GM21367 (cell line): Measurements from ENCODE around the gene SH2D3A.
A peak's percentile ranks its signal among the peaks of the same experiment; 100 is the strongest.
"Not testable (repeated sequence)": the region's sequence is repeated elsewhere in the genome, so short reads cannot be mapped to it uniquely, and the experiment has no call there.

ENCODE experiments used
- ATAC-seq: cut with Tn5 transposase; IDR thresholded peaks from one replicate; pipeline ENCODE4 v1.9.1; 2021; ENCODE audit not compliant: unreplicated experiment

The SH2D3A gene

DNA sequence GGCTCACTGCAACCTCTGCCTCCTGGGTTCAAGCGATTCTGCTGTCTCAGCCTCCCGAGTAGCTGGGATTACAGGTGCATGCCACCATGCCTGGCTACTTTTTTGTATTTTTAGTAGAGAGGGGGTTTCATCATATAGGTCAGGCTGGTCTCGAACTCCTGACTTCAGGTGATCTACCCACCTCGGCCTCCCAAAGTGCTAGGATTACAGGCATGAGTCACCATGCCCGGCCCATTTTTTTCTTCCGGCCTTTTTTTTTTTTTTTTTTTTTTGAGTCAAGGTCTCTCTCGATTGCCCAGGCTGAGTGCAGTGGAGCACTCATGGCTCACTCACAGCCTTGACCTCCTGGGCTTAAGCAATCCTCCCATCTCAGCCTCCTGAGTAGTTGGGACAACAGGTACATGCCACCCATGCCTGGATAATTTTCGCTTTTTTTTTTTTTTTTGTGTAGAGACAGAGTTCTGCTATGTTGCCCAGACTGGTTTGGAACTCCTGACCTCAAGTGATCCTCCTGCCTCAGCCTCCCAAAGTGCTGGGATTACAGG, 4.9 kb downstream of the SH2D3A start:
- not testable (repeated sequence) for ATAC-seq

GRCh38 chr19:6761053-6761676, 6.1 kb downstream of the SH2D3A start:
- no peak for ATAC-seq

DNA sequence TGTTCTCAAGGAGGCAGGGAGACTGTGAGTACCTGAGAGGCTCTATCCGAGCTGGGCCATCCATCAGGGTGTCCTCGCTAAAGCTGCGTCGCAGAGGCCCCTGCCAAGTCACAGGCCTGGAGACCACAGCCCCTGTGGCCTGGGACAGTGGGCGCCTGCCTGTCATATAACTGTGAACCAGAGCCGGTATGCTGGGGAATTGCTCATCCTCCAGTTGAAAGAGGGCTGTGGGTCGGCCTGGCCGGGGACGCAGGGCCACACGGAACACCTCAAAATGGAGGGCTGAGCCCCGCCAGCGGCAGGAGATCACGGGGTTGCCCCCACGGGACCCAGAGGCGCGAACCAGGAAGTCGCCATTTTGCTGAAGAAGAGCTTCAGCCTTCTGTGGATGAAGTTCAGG, 6.6 kb downstream of the SH2D3A start:
- ATAC-seq: no peak

GRCh38 chr19:6754653-6755463, 12.4 kb downstream of the SH2D3A start:
- ATAC-seq: no peak

DNA sequence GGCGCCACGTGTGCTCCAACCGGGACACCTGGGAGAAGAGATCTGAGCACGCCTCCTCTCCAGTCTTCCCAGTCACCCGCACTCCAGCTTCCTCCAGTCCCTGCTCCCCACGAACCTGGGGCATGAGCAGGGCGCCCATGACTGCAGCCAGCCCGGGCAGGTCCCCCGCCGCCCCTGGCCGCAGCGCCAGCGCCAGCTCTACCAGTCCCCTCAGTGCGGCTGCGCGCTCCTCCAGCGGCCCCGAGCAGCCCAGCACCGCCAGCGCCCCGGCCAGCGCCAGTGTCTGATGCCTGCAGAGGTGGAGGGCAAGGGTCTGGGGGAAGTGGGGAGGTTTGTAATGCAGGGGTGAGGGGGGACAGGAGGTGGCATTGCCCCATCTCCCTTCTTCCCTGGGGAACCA, 13.1 kb downstream of the SH2D3A start:
- no peak for ATAC-seq

GRCh38 chr19:6753178-6754031, 13.8 kb downstream of the SH2D3A start:
- peak; percentile 58 for ATAC-seq

GRCh38 chr19:6752256-6753177, 14.7 kb downstream of the SH2D3A start:
- no peak for ATAC-seq

DNA sequence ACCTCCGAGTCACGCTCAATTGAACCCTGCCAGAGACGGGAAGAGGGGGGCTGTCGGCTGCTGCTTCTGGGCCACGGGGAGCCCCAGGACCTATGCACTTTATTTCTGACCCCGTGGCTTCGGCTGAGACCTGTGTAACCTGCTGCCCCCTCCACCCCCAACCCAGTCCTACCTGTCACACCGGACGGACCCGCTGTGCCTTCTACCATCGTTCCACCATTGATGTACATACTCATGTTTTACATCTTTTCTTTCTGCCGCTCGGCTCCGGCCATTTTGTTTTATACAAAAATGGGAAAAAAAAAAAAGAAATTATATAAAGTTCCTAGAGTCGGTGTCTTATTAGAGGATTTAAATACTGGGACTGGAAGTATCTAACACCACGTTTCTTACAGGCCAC, 16.0 kb downstream of the SH2D3A start:
- ATAC-seq: no peak

- no peak for ATAC-seq
Measured at GRCh38 chr19:6750062-6750461, 17.2 kb downstream of the SH2D3A start.

GRCh38 chr19:6748543-6748942, 18.7 kb downstream of the SH2D3A start:
- not testable (repeated sequence) for ATAC-seq

DNA sequence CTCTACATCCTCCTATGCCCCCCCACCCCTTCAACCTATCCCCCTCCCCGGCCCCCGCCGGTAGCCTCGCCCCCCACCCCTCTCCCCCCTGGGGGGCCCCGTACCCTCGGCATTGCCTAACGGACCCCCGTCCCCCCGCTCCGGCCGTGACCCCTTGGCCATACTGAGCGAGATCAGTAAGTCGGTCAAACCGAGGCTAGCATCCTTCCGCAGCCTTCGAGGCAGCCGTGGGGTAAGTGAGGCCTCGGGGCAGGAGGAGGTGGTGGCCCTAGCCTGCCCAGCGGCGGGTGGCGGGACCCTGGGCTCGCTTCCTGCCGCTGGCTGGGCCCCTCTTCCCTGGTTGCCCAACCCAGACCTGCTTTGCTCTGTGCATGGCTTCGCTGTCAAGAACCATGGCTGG, 21.3 kb downstream of the SH2D3A start:
- no peak for ATAC-seq

DNA sequence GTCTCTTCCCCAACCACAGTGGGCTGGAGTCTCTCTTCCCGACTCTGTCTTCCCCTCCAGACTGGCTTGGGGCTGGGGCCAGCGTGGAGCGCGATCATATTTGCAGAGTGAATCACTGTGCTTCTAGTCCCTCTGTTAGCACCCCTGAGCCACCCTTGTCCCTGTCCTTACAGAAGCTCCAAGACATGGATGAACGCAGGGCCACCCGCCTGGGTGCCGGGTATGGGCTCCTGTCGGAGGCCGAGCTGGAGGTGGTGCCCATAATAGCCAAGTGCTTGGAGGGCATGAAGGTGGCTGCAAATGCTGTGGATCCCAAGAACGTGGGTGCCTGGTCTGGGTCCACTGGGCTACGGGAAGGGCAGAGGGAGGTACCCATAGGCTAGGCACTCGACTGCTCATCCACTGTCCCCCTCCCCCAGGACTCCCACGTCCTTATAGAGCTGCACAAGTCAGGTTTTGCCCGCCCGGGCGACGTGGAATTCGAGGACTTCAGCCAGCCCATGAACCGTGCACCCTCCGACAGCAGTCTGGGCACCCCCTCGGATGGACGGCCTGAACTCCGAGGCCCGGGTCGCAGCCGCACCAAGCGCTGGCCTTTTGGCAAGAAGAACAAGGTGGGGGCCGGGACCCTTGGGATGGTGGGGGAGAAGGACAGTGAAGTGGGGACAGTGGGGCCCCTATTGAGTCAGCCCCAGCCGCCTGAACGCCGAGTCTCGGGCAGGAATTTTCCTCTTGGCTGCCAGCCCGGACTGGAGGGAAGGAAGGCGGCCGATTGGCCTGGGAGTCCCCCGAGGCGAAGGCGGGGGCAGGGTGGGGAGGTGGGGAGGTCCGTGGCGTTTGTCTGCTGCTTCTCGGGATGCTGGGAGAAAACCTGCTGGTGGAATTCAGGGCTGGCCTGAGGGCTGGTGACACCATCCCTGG, 22.6 kb downstream of the SH2D3A start:
- no peak for ATAC-seq

DNA sequence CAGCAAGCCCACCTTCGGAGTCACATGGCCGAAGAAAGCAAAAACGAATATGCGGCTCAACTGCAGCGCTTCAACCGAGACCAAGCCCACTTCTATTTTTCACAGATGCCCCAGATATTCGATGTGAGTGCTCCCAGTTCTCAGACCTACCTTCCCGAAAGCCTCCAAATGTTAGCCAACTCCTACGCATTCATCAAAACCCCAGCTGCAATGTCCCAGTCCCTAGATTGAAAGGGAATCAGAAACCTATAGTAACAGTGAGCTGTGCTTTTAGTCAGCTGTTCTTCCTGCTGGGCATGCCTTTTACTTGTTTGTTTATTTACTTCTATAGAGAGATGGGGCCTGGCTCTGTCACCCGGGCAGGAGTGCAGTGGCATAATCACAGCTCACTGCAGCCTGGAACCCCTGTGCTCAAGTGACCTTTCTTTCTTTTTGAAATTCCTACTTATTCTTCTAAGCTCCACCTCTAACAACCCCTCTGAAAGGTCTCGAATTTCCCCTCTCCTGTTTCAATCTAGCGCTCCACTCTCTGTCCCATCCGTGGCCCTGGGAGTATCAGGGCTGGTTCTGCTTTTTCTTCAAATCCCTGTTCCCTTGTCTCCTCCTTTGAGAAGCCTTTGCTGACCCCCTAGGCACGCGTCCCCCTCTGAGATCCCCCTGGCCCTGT, 23.4 kb downstream of the SH2D3A start:
- ATAC-seq: no peak

DNA sequence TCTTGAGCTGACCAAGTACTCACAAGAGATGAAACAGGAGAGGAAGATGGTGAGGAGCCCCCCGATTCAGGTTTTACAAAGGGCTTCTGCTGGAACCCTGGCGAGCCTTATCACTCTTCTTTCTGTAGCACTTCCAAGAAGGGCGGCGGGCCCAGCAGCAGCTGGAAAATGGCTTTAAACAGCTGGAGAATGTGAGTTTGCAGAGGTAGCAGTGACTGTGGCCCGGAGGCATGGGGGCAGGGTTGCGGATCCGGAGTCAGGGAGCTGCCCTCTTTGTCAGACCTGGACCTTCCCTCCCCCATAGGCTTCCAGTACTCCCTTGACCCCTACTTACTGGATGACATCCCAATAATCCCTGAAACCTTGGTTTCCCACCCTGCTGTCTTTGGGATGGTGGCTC, 24.2 kb downstream of the SH2D3A start:
- ATAC-seq: no peak

DNA sequence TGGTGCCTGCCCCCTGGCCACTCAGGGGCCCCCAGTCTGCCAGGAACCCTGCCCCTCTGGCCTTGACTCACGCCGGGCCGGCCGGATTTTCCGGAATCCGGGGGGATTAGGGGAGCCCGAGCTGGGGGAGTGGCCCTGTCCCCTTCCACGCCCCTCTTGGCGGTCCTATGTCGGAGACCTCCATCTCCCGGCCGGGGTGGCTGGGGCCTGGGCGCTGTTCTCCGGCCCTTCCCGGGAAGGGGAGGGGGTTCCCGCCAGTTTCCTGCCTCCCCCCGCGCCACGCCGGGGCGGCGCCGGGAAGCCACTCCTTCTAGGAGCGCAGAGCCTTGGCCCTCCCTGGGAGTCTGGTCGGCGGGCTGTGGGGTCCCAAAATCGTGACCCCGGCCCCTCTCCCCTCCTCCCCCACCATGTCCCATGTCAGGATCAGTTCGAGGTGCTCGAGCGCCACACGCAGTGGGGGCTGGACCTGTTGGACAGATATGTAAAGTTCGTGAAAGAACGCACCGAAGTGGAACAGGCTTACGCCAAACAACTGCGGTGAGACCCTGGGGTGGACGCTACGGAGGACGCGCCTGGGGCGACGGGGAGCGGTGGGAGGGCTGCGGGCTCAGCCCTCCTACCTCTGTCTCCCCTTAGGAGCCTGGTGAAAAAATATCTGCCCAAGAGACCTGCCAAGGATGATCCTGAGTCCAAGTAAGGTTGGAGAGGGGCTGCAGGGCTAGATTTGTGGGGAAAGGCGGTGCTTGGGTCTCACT, 26.5 kb downstream of the SH2D3A start:
- ATAC-seq: no peak

GRCh38 chr19:6739883-6740588, 27.2 kb downstream of the SH2D3A start:
- ATAC-seq: no peak

GRCh38 chr19:6739390-6739882, 27.8 kb downstream of the SH2D3A start, which contains the start of gene TRIP10:
Gene TRIP10, plus strand, starts transcription at chr19:6739680. Its CDS starts 82 bp downstream, at chr19:6739762.
- no peak for ATAC-seq
